ENCODE measurements around the gene AMER2. TPM values are rescaled to one million over a fixed set of nuclear protein-coding genes. Genes with fewer than 3 reads are reported as not detected.

The AMER2 gene
- total RNA-seq, 2 experiments from 2014 or later: not detected

DNA sequence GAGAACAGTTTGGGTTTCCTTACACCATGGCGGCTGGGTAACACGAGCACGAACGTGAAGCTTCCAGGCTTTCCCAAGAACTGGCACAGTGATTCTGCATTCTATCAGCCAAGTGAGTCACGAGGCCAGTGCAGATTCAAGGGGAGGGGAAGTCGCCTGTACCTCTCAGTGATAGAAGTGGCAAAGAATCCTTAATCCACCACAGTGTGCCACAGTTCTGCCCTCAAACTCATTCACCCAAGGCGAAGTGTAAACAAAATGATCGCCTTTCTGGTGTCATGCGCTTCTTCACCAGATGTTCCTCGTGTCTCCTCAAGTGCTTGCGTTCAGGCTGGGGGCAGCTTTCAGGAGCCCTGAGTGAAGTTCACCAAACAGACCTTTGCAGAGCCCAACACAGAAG is 24.9 kb upstream of the AMER2 start:
- Histone ChIP-seq H3K27ac (ENCODE audit: low read depth in 1 of 2, low read length in 2 of 2) (no peak overlapping the region), H3K9me3 (ENCODE audit: control insufficient read depth in 1 of 2, insufficient read depth in 1 of 2, low read length in 2 of 2) (no peaks in the 10 kb centered on the region), H3K36me3 (ENCODE audit: insufficient read depth, low read length) (no peaks in the 10 kb centered on the region), H3K27me3 (ENCODE audit: control insufficient read depth in 1 of 2, insufficient read depth in 2 of 2, low read length in 2 of 2) (peaks cover 2 to 3% of the 10 kb centered on the region in 2 experiments), H3K4me1 (ENCODE audit: insufficient read depth, low read length) (no peaks in the 10 kb centered on the region), H3K4me3 (ENCODE audit: low read length) (no peak overlapping the region)
- intact Hi-C loops (cut with DNase I, micrococcal nuclease): no loop called here
- no peaks in the 10 kb centered on the region for H3K36me3 Mint-ChIP-seq (ENCODE audit: low read depth)
- no peaks in the 10 kb centered on the region for H3K9me3 Mint-ChIP-seq
- POLR2A ChIA-PET: no interaction called here
- H3K27ac Mint-ChIP-seq: no peak overlapping the region
- no peaks in the 10 kb centered on the region for H3K4me1 Mint-ChIP-seq (ENCODE audit: low read depth)
- TF ChIP-seq, protein P1, sequence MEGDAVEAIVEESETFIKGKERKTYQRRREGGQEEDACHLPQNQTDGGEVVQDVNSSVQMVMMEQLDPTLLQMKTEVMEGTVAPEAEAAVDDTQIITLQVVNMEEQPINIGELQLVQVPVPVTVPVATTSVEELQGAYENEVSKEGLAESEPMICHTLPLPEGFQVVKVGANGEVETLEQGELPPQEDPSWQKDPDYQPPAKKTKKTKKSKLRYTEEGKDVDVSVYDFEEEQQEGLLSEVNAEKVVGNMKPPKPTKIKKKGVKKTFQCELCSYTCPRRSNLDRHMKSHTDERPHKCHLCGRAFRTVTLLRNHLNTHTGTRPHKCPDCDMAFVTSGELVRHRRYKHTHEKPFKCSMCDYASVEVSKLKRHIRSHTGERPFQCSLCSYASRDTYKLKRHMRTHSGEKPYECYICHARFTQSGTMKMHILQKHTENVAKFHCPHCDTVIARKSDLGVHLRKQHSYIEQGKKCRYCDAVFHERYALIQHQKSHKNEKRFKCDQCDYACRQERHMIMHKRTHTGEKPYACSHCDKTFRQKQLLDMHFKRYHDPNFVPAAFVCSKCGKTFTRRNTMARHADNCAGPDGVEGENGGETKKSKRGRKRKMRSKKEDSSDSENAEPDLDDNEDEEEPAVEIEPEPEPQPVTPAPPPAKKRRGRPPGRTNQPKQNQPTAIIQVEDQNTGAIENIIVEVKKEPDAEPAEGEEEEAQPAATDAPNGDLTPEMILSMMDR (IDR thresholded peaks at IDR 0.05): no peak
- H3K27me3 Mint-ChIP-seq: peaks cover 42% of the 10 kb centered on the region
- no peak overlapping the region for H3K4me3 Mint-ChIP-seq
- no peak for DNase-seq
- CTCF ChIA-PET: no interaction called here
- no peak for ATAC-seq (ENCODE audit: poor library complexity)

DNA sequence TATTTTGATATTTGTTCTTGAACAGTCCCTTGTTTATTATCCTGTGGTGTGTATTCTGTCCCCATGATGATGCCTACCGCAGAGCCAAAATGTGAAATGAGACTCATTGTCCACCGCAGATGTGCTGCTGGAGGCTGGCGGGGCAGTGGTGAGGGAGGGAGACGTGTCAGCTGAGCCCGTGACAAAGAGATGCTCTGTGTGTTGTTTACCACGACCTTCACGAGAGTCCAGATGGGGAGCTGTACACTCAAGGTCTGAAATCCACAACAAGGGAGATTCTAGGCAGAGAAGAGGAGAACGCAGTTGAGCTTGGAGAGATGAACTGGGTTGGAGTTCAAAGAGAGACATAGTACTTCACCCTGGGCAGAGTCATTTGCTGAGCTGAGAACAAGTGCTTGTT is 20.8 kb upstream of the AMER2 start:
- Histone ChIP-seq H3K4me1 (ENCODE audit: insufficient read depth, low read length) (no peaks in the 10 kb centered on the region), H3K4me3 (ENCODE audit: low read length) (no peak overlapping the region), H3K27me3 (ENCODE audit: control insufficient read depth in 1 of 2, insufficient read depth in 2 of 2, low read length in 2 of 2) (peaks cover 2 to 24% of the 10 kb centered on the region in 2 experiments), H3K36me3 (ENCODE audit: insufficient read depth, low read length) (no peaks in the 10 kb centered on the region), H3K9me3 (ENCODE audit: control insufficient read depth in 1 of 2, insufficient read depth in 1 of 2, low read length in 2 of 2) (no peaks in the 10 kb centered on the region), H3K27ac (ENCODE audit: low read depth in 1 of 2, low read length in 2 of 2) (no peak overlapping the region)
- no peaks in the 10 kb centered on the region for H3K4me1 Mint-ChIP-seq (ENCODE audit: low read depth)
- ATAC-seq (ENCODE audit: poor library complexity): no peak
- H3K27me3 Mint-ChIP-seq: peaks cover 60% of the 10 kb centered on the region
- H3K4me3 Mint-ChIP-seq: no peak overlapping the region
- no peak for DNase-seq
- CTCF ChIA-PET: interaction anchor here (1.0 kb wide), 1 partner anchor 13 kb away, joined by 4 read pairs; no protein-coding TSS in a partner anchor
- TF ChIP-seq, protein P1 (IDR thresholded peaks at IDR 0.05): no peak
- POLR2A ChIA-PET: interaction anchor here (1.5 kb wide), 1 partner anchor 14 kb away, joined by 3 read pairs; no protein-coding TSS in a partner anchor
- no peaks in the 10 kb centered on the region for H3K36me3 Mint-ChIP-seq (ENCODE audit: low read depth)
- intact Hi-C loops (cut with DNase I, micrococcal nuclease): no loop called here
- H3K9me3 Mint-ChIP-seq: no peaks in the 10 kb centered on the region
- no peak overlapping the region for H3K27ac Mint-ChIP-seq

GRCh38 chr13:25192489-25192888 is 20.4 kb upstream of the AMER2 start:
- no peak for DNase-seq
- no peaks in the 10 kb centered on the region for H3K4me1 ChIP-seq (ENCODE audit: insufficient read depth, low read length)
- POLR2A ChIA-PET: interaction anchor here (1.5 kb wide), 1 partner anchor 14 kb away, joined by 3 read pairs; no protein-coding TSS in a partner anchor
- Mint-ChIP-seq H3K4me3 (no peak overlapping the region), H3K27me3 (peaks cover 65% of the 10 kb centered on the region), H3K4me1 (ENCODE audit: low read depth) (no peaks in the 10 kb centered on the region), H3K36me3 (ENCODE audit: low read depth) (no peaks in the 10 kb centered on the region), H3K9me3 (no peaks in the 10 kb centered on the region), H3K27ac (no peak overlapping the region)
- no peaks in the 10 kb centered on the region for H3K36me3 ChIP-seq (ENCODE audit: insufficient read depth, low read length)
- H3K9me3 ChIP-seq (ENCODE audit: control insufficient read depth in 1 of 2, insufficient read depth in 1 of 2, low read length in 2 of 2): no peaks in the 10 kb centered on the region
- no peak overlapping the region for H3K27ac ChIP-seq (ENCODE audit: low read depth in 1 of 2, low read length in 2 of 2)
- no peak for ATAC-seq (ENCODE audit: poor library complexity)
- H3K27me3 ChIP-seq (ENCODE audit: control insufficient read depth in 1 of 2, insufficient read depth in 2 of 2, low read length in 2 of 2): peaks cover 2 to 24% of the 10 kb centered on the region in 2 experiments
- intact Hi-C loops (cut with DNase I, micrococcal nuclease): no loop called here
- TF ChIP-seq, protein P1 (IDR thresholded peaks at IDR 0.05): no peak
- CTCF ChIA-PET: no interaction called here
- H3K4me3 ChIP-seq (ENCODE audit: low read length): no peak overlapping the region

All from CD4-positive, alpha-beta T cell (primary cell).